SK-N-SH (cell line): ENCODE data around the gene POU6F2.

Experiments
- CTCF ChIP-seq: fragments of 200-600 bp; sonication (generic); IDR thresholded peaks from 2 replicates; pipeline ENCODE4 v1.6.1; 2017; ENCODE audit warnings: antibody characterized with exemption, mild to moderate bottlenecking, moderate library complexity
- MXI1 ChIP-seq: IDR thresholded peaks from 2 replicates; pipeline ENCODE4 v1.6.1; 2012; ENCODE audit warnings: mild to moderate bottlenecking, low read depth, low read length, improper control_type of control experiment
- TF ChIP-seq, protein P1 (sequence below): IDR thresholded peaks from 2 replicates; pipeline ENCODE4 v1.6.1; 2012; ENCODE audit warnings: mild to moderate bottlenecking, low read depth, low read length, moderate library complexity

DNA sequence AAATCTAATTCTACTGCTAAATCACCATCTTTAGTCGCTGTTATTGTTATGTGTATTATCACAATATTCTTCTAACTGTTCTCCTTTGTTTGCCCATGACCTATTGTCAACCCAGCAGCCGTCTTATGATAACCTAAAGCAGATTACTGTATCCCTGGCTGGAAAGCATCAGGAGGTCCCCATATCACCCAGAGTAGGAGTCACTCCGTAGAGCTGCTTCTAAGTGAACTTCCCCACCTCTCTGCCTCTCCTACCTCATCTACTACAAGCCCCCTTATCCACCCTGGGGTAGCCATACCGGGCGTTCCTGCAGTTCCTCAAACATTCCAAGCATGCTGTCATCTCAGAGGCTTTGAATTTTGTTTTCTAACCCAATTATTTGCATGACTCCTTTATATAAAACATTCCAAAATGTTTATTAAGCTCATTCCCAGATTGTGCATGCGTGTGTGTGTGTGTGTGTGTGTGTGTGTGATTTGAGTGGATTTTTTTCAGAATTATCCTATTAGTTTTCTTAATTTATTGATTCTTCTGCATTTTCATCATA lies 39.7 kb downstream of the POU6F2 start:
- TF ChIP-seq, protein P1, sequence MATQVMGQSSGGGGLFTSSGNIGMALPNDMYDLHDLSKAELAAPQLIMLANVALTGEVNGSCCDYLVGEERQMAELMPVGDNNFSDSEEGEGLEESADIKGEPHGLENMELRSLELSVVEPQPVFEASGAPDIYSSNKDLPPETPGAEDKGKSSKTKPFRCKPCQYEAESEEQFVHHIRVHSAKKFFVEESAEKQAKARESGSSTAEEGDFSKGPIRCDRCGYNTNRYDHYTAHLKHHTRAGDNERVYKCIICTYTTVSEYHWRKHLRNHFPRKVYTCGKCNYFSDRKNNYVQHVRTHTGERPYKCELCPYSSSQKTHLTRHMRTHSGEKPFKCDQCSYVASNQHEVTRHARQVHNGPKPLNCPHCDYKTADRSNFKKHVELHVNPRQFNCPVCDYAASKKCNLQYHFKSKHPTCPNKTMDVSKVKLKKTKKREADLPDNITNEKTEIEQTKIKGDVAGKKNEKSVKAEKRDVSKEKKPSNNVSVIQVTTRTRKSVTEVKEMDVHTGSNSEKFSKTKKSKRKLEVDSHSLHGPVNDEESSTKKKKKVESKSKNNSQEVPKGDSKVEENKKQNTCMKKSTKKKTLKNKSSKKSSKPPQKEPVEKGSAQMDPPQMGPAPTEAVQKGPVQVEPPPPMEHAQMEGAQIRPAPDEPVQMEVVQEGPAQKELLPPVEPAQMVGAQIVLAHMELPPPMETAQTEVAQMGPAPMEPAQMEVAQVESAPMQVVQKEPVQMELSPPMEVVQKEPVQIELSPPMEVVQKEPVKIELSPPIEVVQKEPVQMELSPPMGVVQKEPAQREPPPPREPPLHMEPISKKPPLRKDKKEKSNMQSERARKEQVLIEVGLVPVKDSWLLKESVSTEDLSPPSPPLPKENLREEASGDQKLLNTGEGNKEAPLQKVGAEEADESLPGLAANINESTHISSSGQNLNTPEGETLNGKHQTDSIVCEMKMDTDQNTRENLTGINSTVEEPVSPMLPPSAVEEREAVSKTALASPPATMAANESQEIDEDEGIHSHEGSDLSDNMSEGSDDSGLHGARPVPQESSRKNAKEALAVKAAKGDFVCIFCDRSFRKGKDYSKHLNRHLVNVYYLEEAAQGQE, result no peak
- no peak for TF ChIP-seq CTCF
- TF ChIP-seq MXI1, result no peak
